Measurements from ENCODE around the gene PARD3B. TPM values are rescaled to one million over a fixed set of nuclear protein-coding genes. Genes with fewer than 3 reads are reported as not detected.
A peak's percentile ranks its signal among the peaks of the same experiment; 100 is the strongest.

The PARD3B gene
- total and polyA plus RNA-seq, 12 donors, result 0.46 to 12.4 (median 8.3) TPM

DNA sequence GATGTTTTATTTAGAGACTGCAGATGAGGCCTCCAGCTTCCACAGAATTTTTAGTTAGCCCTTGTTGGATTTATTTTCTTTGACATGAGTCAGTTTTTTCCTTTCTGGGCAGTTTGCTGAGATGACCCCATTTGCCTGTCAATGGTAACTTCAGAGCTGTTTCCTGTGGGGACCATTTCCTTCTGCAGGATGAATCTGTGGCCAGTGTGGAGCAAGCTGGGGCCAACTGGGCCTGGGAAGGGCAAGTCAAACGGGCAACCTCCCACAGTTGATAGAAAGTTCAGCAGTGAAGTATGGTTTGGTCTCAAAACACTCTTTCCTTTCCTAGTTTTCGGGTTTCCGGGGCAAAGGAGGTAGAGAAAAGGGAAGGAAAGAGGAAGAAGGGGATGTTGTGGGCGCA is 845.6 kb downstream of the PARD3B start:
- no peak overlapping the region for H3K27ac ChIP-seq
- no peak overlapping the region for H3K4me3 ChIP-seq
- H3K27me3 ChIP-seq, result no peaks in the 10 kb centered on the region
- H3K9me3 ChIP-seq, result no peaks in the 10 kb centered on the region
- WGBS, 2 donors, result 85 to 93% methylated on average over 4 of the region's 4 CpGs
- intact Hi-C loops (cut with DNase I), result no loop called here
- H3K36me3 ChIP-seq, result no peaks in the 10 kb centered on the region
- no peaks in the 10 kb centered on the region for H3K4me1 ChIP-seq
- no peak for DNase-seq
- peak in 1 of 8 donors; percentile 25 for ATAC-seq
- TF ChIP-seq, protein P1, sequence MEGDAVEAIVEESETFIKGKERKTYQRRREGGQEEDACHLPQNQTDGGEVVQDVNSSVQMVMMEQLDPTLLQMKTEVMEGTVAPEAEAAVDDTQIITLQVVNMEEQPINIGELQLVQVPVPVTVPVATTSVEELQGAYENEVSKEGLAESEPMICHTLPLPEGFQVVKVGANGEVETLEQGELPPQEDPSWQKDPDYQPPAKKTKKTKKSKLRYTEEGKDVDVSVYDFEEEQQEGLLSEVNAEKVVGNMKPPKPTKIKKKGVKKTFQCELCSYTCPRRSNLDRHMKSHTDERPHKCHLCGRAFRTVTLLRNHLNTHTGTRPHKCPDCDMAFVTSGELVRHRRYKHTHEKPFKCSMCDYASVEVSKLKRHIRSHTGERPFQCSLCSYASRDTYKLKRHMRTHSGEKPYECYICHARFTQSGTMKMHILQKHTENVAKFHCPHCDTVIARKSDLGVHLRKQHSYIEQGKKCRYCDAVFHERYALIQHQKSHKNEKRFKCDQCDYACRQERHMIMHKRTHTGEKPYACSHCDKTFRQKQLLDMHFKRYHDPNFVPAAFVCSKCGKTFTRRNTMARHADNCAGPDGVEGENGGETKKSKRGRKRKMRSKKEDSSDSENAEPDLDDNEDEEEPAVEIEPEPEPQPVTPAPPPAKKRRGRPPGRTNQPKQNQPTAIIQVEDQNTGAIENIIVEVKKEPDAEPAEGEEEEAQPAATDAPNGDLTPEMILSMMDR (IDR thresholded peaks at IDR 0.05), result no peak

DNA sequence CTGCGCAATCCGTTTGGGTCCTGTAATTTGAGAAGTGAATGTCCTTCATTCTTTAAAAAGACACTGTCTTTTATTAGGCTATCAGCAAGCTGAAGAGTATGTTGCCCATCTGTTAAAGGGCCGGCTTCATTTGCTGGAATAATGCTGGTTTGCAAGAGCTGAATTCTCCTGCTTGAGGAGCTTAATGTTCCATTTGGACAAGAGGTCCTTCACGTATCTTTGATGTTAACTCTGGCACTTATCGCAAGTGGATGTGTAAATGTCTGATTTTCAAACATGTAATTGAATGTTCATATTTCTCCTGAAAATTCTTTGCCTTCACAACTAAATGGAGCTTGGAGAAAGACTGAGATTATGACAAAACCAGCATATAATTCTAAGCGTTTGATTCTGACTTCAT is 856.2 kb downstream of the PARD3B start:
- DNase-seq (no peak), ATAC-seq (no peak)
- H3K36me3 ChIP-seq, result no peaks in the 10 kb centered on the region
- H3K27ac ChIP-seq, result no peak overlapping the region
- peaks cover 0 to 14% (median 0%) of the 10 kb centered on the region in 9 donors for H3K4me1 ChIP-seq
- WGBS, 2 donors, result 88 to 93% methylated on average over 6 of the region's 6 CpGs
- no peak overlapping the region for H3K4me3 ChIP-seq
- H3K9me3 ChIP-seq, result no peaks in the 10 kb centered on the region
- no peaks in the 10 kb centered on the region for H3K27me3 ChIP-seq
- intact Hi-C loops (cut with DNase I), result no loop called here
- TF ChIP-seq, protein P1 (IDR thresholded peaks at IDR 0.05), result no peak

DNA sequence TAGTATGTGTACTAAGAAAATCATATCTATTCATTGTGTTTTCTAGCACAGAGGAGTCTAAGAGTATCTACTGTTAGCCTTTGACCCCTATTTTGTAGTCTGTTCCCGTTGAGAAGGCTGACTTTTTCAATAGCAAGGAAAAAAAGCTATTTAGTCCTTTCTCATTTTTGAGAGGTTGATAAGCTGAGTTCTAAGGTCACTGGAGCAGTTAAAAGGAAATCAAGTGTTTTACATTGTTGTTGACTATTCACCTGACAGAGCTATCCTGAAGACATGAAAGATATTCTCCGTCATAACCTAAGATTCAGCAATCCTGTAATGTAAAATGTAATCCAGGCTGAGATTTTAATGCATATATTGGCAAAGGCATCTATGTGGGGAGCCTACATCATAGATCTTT is 856.7 kb downstream of the PARD3B start:
- no peaks in the 10 kb centered on the region for H3K27me3 ChIP-seq

DNA sequence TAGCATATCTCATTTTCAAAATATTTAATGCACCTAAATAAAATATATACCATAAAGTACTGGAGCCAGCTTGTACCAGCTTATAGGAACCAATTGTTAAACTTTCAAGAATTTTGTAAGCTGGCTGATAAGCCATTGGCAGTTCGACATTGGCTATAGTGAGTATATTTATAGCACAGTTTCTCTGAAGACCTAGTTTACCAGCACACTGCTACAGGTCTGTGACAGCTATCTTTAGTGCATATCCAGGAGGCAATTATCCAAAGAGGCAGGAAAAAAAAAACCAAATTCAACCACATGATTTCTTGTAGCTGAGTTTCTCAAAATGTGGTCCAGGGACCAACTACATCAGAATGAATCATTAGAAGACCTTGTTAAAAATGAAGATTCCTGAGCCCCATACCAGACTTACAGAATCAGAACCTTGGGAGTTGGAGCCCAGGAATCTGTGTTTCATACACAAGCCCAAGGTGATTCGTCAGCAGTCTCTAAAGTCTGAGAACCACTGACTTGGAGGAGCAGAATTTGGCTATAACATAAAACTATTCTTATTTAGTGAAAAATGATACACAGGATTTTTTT is 858.1 kb downstream of the PARD3B start:
- no peak overlapping the region for H3K27ac ChIP-seq
- intact Hi-C loops (cut with DNase I), result no loop called here
- H3K36me3 ChIP-seq, result no peaks in the 10 kb centered on the region
- DNase-seq (no peak), ATAC-seq (no peak)
- H3K27me3 ChIP-seq, result no peaks in the 10 kb centered on the region
- peaks cover 0 to 22% (median 9%) of the 10 kb centered on the region in 9 donors for H3K4me1 ChIP-seq
- WGBS, 2 donors, result 62 to 78% methylated on average over 2 of the region's 2 CpGs
- TF ChIP-seq, protein P1 (IDR thresholded peaks at IDR 0.05), result no peak
- no peak overlapping the region for H3K4me3 ChIP-seq
- H3K9me3 ChIP-seq, result no peaks in the 10 kb centered on the region

More for the DNA sequence above, 856.7 kb downstream of the PARD3B start:
- DNase-seq, result no peak
- Histone ChIP-seq H3K27ac (no peak overlapping the region), H3K4me3 (no peak overlapping the region), H3K4me1 (peaks cover 0 to 14% (median 0%) of the 10 kb centered on the region in 9 donors), H3K9me3 (no peaks in the 10 kb centered on the region), H3K36me3 (no peaks in the 10 kb centered on the region)
- intact Hi-C loops (cut with DNase I), result no loop called here
- TF ChIP-seq, protein P1 (IDR thresholded peaks at IDR 0.05), result no peak
- WGBS, 2 donors, result 81 to 86% methylated on average over 2 of the region's 2 CpGs
- no peak for ATAC-seq

All from heart right ventricle (tissue), 16 donors.